ENCODE data around the gene SDCBP2.

GRCh38 chr20:1292620-1293019, 36.3 kb downstream of the SDCBP2 start:
- no peak for TF ChIP-seq POLR2A (IDR thresholded peaks at IDR 0.05)
- TF ChIP-seq, protein P1, sequence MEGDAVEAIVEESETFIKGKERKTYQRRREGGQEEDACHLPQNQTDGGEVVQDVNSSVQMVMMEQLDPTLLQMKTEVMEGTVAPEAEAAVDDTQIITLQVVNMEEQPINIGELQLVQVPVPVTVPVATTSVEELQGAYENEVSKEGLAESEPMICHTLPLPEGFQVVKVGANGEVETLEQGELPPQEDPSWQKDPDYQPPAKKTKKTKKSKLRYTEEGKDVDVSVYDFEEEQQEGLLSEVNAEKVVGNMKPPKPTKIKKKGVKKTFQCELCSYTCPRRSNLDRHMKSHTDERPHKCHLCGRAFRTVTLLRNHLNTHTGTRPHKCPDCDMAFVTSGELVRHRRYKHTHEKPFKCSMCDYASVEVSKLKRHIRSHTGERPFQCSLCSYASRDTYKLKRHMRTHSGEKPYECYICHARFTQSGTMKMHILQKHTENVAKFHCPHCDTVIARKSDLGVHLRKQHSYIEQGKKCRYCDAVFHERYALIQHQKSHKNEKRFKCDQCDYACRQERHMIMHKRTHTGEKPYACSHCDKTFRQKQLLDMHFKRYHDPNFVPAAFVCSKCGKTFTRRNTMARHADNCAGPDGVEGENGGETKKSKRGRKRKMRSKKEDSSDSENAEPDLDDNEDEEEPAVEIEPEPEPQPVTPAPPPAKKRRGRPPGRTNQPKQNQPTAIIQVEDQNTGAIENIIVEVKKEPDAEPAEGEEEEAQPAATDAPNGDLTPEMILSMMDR (IDR thresholded peaks at IDR 0.05) = no peak

Measured in heart left ventricle (tissue), 13 donors.